GM12874 (cell line): ENCODE results near the gene BICC1.

ENCODE experiments used
- TF ChIP-seq, protein P1 (sequence below): IDR thresholded peaks from 2 replicates; pipeline ENCODE4 v1.5.1; 2011; ENCODE audit warnings: low read depth, mild to moderate bottlenecking, control low read depth, low read length, moderate library complexity; ENCODE audit not compliant: insufficient read depth

Gene BICC1

DNA sequence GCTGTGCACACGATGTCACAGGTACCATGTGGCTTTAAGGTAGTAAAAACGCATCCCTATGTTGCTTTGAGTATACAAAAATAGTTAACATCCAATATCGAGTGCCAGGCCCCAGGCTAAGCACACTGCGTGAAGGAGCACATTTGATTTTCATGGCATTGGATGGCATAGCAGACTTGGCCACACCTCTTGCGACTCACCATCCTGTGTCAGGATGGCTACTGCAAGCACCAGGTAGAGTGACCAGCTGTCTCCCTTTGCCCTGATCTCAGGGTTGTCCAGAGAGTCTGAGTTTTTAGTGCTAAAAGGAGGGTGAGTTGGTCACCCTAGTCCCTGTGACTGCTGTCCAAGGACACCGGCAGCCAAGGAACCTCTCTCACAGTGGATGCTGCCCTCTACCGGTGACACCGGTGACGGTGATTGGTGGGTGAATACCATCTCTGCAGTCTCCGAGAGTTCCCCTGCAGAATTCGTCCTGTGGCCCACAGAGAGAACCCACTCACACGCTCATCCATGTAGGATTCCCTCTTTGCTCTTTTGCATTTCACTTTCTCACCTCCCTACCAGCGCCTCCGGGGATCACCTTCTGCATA is 76.1 kb downstream of the BICC1 start:
- TF ChIP-seq, protein P1, sequence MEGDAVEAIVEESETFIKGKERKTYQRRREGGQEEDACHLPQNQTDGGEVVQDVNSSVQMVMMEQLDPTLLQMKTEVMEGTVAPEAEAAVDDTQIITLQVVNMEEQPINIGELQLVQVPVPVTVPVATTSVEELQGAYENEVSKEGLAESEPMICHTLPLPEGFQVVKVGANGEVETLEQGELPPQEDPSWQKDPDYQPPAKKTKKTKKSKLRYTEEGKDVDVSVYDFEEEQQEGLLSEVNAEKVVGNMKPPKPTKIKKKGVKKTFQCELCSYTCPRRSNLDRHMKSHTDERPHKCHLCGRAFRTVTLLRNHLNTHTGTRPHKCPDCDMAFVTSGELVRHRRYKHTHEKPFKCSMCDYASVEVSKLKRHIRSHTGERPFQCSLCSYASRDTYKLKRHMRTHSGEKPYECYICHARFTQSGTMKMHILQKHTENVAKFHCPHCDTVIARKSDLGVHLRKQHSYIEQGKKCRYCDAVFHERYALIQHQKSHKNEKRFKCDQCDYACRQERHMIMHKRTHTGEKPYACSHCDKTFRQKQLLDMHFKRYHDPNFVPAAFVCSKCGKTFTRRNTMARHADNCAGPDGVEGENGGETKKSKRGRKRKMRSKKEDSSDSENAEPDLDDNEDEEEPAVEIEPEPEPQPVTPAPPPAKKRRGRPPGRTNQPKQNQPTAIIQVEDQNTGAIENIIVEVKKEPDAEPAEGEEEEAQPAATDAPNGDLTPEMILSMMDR = peak; percentile 18; the same call in 1 of the 2 replicates

DNA sequence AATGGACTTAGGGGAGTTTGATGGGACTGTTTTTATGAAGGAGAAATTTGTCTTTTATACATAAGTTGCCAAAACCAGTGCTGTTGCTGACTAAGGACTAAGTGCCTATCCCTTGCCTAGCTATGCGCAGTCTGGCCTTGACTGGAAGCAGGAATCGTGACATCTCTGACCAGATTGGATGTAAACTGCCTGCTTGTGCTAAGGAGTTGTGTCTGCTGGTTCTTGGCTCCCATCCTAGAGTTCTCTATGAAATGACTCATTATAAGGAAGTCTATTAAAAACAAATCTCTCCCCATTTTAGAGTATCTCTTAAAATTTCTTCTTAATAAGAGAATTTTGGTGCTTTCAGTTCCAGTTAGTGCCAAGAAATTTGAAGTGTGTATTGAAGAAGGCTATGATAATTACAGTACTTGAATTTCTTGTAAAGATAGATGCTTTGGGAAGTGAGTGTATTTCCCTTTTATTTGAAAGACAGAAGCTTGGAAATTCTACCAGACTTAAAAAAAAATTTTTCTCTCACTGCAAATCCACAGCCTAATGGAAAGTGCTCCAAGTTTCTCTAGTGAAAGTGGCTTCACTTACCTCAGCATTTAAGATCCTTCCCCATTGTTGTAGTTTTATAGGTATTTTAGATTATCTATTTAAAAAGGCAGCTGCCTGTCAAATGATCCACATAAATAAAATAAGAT is 77.6 kb downstream of the BICC1 start:
- TF ChIP-seq, protein P1 = no peak

DNA sequence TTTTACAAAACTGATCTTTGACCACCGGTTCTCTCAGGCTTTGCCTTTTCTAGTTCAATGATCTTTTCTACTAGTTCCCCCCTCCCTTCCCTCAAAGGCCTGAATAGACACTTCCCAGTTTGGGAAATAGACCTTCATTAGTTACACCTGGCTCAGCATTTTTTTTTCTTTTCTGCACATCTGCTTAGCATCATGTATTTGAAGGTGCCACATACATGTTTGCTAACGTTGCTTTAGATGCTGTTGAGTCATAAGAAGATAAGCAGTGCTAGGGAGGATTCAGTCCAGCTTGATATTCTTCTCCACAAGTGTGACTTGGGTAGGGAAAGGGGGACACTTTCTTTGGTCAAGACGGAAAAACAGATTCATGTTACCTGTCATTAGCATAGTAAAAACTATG is 78.3 kb downstream of the BICC1 start:
- TF ChIP-seq, protein P1 = no peak

DNA sequence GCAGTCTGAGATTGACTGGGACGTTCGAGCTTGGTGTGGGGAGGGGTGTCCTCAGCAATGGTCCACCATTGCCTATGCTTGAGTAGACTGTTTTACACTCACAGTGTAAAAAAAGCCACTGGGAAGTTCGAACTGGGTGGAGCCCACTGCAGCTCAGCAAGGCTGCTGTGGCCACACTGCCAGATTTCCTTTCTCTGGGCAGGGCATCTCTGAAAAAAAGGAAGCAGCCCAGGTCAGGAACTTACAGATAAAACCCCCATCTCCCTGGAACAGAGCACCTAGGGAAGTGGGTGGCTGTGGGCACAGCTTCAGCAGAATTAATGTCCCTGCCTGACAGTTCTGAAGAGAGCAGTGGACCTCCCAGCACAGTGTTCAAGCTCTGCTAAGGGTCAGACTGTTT is 80.3 kb downstream of the BICC1 start:
- TF ChIP-seq, protein P1 = no peak

DNA sequence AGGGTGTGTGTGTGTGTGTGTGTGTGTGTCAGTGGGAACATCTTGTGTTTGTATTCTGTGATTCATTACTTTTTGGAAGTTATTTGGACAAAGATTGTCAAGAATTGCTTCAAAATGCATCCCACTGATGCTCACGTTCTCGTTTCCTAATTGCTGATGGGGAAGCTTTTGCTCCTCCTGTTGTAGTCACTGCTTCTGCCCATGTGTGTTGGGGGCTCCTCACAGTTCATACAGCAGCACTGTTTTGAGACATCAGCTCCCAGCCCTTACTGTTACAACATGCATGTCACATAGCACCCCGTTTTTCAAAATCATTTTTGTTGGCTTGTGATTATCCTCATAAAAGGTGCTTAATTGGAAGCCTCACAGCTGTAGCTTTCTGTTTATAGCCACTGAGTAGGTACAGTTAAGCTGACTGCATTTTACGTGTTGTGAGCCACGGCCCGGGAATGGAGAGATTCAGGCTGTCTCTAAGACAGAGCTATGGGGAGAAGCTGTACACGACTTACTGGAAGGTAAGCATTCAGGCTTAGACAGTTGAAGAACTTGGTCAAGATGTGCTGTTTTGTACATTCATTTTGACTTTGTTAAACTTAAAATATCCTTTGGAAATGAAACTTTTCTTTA is 87.4 kb downstream of the BICC1 start:
- TF ChIP-seq, protein P1 = no peak

DNA sequence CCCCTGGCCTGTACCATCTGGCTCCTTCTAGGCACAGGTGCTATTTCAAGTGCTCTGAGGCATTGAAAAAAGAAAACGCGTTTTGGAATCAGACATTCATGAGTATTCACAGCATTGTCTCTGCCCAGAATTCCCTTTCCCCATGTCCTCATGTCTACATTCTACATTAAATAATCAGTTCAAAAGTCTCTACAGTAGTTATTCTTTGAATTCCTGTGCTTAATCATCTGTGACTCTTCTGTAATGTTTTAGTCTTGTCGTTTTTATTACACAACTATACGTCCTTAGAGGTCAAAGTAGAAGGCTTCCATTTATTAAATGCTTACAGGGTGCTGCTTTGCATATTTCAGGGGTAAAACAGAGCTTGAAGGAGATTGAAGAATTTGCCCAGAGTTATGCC is 95.7 kb downstream of the BICC1 start:
- TF ChIP-seq, protein P1 = no peak

DNA sequence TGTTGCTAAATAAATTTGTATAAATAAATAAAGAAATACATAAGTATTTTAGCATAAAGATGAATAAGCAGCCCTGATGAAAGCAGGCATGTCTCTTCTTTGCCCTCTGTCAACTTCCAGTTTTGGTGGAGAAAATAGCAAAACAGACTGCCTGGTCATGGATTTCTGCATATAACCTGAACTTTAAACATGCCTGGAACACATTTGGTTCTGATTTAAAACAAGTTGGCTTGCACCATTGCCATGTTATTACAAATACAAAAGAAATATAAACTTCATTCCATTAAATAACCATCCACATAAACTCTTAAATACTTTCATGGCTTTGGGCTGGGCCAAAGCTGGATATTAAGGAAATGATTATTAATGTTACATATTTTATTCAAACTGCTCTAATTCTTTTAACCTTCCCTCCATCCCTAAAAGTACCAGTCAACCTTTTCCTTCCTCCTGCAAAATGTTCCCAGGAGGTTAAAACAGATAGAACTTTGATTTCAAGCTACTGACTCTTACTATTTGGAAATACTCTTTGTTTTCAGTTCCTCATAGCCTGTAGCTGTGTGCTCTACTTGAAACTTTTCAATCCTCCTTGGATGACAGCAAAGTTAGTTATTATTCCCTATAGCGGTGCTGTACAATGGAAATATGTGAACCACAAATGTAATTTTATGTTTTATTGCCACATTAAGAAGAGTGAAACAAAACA is 96.3 kb downstream of the BICC1 start:
- TF ChIP-seq, protein P1 = no peak
